ENCODE results near the gene EMB. TPM values are rescaled to one million over a fixed set of nuclear protein-coding genes. Genes with fewer than 3 reads are reported as not detected.
"Not testable (repeated sequence)": the region's sequence is repeated elsewhere in the genome, so short reads cannot be mapped to it uniquely, and the experiment has no call there.

The EMB gene
- total and polyA plus RNA-seq, 10 donors = 24.7 to 99.9 (median 70.0) TPM

GRCh38 chr5:50447228-50447627, 6.1 kb upstream of the EMB start:
- no peak overlapping the region for H3K27ac ChIP-seq
- no peaks in the 10 kb centered on the region for H3K36me3 ChIP-seq
- intact Hi-C loops (cut with DNase I; ENCODE audit: low total_unique reads) = loop anchor here (10.0 kb wide), 1 partner anchor 58 kb away; no protein-coding TSS in a partner anchor
- no peak for DNase-seq
- H3K9me3 ChIP-seq = peaks cover 0 to 5% (median 0%) of the 10 kb centered on the region in 8 donors
- no peak for TF ChIP-seq POLR2AphosphoS5 (IDR thresholded peaks at IDR 0.05)
- TF ChIP-seq POLR2A (IDR thresholded peaks at IDR 0.05) = no peak
- TF ChIP-seq CTCF (IDR thresholded peaks at IDR 0.05 in 8 of 11, conservative IDR thresholded peaks at IDR 0.05 in 3 of 11) = no peak
- no peaks in the 10 kb centered on the region for H3K27me3 ChIP-seq (replicated peaks in 1 of 7)
- H3K4me3 ChIP-seq = no peak overlapping the region
- H3K4me1 ChIP-seq = peaks cover 13 to 46% (median 23%) of the 10 kb centered on the region in 6 donors

- H3K4me1 ChIP-seq = peaks cover 19 to 64% (median 35%) of the 10 kb centered on the region in 6 donors
- intact Hi-C loops (cut with DNase I; ENCODE audit: low total_unique reads) = loop anchor here (10.0 kb wide), 1 partner anchor 59 kb away; no protein-coding TSS in a partner anchor
- peaks cover 0 to 5% (median 0%) of the 10 kb centered on the region in 8 donors for H3K9me3 ChIP-seq
- DNase-seq = no peak
- TF ChIP-seq CTCF (IDR thresholded peaks at IDR 0.05 in 8 of 11, conservative IDR thresholded peaks at IDR 0.05 in 3 of 11) (no peak), POLR2AphosphoS5 (IDR thresholded peaks at IDR 0.05) (peak in 2 of 3 donors; percentile 24 to 62)
- H3K27me3 ChIP-seq (replicated peaks in 1 of 7) = peaks cover 0 to 12% (median 0%) of the 10 kb centered on the region in 7 donors
- H3K36me3 ChIP-seq = no peaks in the 10 kb centered on the region
- WGBS, 5 donors = 33 to 43% (median 33%) methylated on average over 6 of the region's 6 CpGs
- peak overlapping the region; percentile 17 to 87 (median 78) for H3K27ac ChIP-seq
- H3K4me3 ChIP-seq = peak overlapping the region in 5 of 8 donors; percentile 7 to 48 (median 13)
These were observed 4.3 kb upstream of the EMB start for GRCh38 chr5:50445296-50445949.

- 38 to 50% (median 42%) methylated on average over 3 to 4 of the region's 4 CpGs for WGBS, 5 donors
- H3K36me3 ChIP-seq, H3K9me3 ChIP-seq, DNase-seq: not testable (repeated sequence)
- H3K27me3 ChIP-seq (replicated peaks in 1 of 7) = peaks cover 0 to 15% (median 0%) of the 10 kb centered on the region in 7 donors
- H3K4me3 ChIP-seq = peak overlapping the region in 1 of 8 donors; percentile 11
- peaks cover 19 to 71% (median 45%) of the 10 kb centered on the region in 6 donors for H3K4me1 ChIP-seq
- intact Hi-C loops (cut with DNase I; ENCODE audit: low total_unique reads) = loop anchor here (10.0 kb wide), 1 partner anchor 62 kb away; no protein-coding TSS in a partner anchor
- peak overlapping the region in 7 of 8 donors; percentile 94 to 99 (median 96) for H3K27ac ChIP-seq
These were observed 1.8 kb upstream of the EMB start for GRCh38 chr5:50442559-50443539.

GRCh38 chr5:50441493-50441955, 436 bp upstream of the EMB start:
- Histone ChIP-seq H3K36me3 (no peaks in the 10 kb centered on the region), H3K4me1 (peaks cover 19 to 82% (median 49%) of the 10 kb centered on the region in 6 donors), H3K27ac (peak overlapping the region; percentile 84 to 99 (median 96)), H3K9me3 (peaks cover 0 to under 1% (median 0%) of the 10 kb centered on the region in 8 donors), H3K27me3 (replicated peaks in 1 of 7) (peaks cover 0 to 15% (median 0%) of the 10 kb centered on the region in 7 donors), H3K4me3 (peak overlapping the region; percentile 62 to 81 (median 69))
- WGBS, 5 donors = 8 to 20% (median 16%) methylated on average over 9 of the region's 9 CpGs
- TF ChIP-seq CTCF (IDR thresholded peaks at IDR 0.05 in 8 of 11, conservative IDR thresholded peaks at IDR 0.05 in 3 of 11) (no peak), POLR2AphosphoS5 (IDR thresholded peaks at IDR 0.05) (no peak), POLR2A (IDR thresholded peaks at IDR 0.05) (no peak)
- DNase-seq = no peak
- intact Hi-C loops (cut with DNase I; ENCODE audit: low total_unique reads) = loop anchor here (10.0 kb wide), 1 partner anchor 63 kb away; no protein-coding TSS in a partner anchor
